GM19467 (cell line): ENCODE measurements around the gene SMS.

Experiments
- ATAC-seq: cut with Tn5 transposase; IDR thresholded peaks from one replicate; pipeline ENCODE4 v1.9.1; 2021; ENCODE audit warnings: mild to moderate bottlenecking, moderate library complexity; ENCODE audit not compliant: unreplicated experiment

SMS gene

DNA sequence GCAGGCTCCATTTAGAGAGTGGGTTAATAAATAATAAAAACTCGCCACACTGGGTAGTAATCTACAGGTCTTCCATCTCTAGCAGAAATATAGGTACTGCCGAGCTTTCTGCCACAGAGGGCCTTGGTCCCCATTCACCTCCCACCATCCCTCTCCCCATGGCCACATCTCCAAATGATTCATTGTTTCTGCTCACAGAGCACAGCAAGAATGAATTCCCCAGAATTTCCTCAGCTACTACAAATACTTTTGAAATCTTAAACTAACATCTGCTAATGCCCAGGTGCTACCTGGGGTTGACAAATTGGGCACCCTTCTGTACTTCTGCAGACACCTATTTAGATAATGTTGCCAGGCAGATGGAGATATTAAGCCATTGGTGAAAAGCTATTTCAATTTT is 96.7 kb downstream of the SMS start:
- no peak for ATAC-seq

- no peak for ATAC-seq
Observed at GRCh38 chrX:22037911-22038537, 97.5 kb downstream of the SMS start.

GRCh38 chrX:22039541-22039940 is 99.0 kb downstream of the SMS start:
- no peak for ATAC-seq

DNA sequence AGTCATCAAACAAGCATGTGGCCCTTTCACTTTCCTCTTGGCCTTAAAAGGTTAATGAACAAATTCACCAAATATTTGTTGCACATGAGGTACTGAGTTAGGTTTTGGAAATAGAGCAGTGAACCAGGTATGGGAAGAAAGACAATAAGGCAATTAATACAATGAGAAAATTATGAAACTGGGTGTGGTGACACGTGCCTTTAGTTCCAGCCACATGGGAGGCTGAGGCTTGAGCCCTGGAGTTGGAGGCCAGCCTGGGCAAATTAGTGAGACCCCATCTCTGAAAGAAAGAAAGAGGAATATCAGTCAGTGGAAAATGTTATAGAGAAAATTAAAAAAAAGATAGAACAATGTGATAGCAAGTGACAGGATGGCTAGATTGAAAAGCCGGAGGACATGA is 99.7 kb downstream of the SMS start:
- no peak for ATAC-seq

DNA sequence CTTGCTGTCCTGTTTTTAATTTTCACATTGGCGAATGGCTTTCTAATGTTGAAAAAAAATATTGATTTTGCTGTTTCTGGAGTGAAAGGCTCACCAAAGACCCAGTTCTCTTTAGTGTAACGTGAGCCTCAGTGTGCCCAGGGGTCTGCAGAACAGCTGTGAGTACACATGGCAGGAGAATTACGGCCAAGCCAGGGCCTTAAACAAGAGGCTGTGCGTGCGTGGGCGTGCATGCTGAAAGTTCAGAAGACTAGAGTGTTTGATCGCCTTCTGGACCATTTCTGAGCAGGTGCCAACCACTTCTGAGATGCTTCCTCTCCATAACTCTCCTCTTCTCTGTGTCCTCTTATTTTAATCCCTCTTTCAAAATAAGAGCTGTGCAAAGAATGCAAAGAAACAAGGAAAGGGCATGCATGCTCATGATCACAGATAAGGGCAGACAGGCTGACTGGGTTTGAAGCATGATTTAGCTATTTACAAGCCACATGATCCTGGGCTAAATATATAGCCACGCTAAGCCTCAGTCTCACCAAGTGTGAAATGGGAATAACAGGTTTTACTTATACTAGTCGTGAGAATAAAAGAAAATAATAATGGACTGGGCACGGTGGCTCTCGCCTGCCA is 101.5 kb downstream of the SMS start:
- no peak for ATAC-seq

DNA sequence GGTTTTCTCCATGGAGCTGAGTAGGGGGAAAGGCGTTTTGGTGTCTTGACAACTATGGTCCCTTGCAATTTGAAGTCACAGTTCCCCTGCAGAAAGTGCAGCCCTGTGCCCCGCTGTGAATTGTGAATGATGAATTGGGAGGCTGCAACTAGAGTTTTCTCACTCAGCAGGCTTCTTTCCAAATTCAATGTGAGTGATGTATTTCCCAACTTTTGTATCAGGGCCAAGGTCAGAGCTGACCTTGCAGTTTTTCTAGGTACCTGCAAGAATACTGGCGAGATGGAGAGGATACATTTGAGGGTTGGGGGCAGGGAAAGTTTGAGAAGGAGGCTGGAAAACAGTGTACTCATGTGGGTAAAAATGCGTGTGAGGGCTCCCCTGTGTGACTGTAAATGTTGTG is 103.4 kb downstream of the SMS start:
- no peak for ATAC-seq
